Kidney (tissue), 14 donors: ENCODE data around the gene ALPP. TPM values are rescaled to one million over a fixed set of nuclear protein-coding genes. Genes with fewer than 3 reads are reported as not detected.

ENCODE experiments used
- DNase-seq, 5 donors: peaks; one replicate each; pipeline ENCODE4 v3.0.0-alpha.2; 2013 to 2020
- FAIRE-seq: peaks from 2 replicates; lab custom pipeline; 2012; peaks lifted over from hg19 to GRCh38; lab: Jason Lieb, UNC
- H3K27ac ChIP-seq, 2 donors: one replicate each; pipeline ENCODE4 v1.7.0; 2013; ENCODE audit warnings: low read depth in 2 of 2, low read length in 2 of 2, inconsistent platforms in 1 of 2
- H3K27me3 ChIP-seq: one replicate; pipeline ENCODE4 v1.7.1; 2013; ENCODE audit warnings: low read length, inconsistent platforms; ENCODE audit not compliant: control insufficient read depth, insufficient read depth
- H3K36me3 ChIP-seq, 3 donors: one replicate each; pipeline versions ENCODE4 v1.7.0 to v1.7.1; 2013; ENCODE audit warnings: low read length in 3 of 3, control low read depth in 1 of 3, inconsistent platforms in 1 of 3; ENCODE audit not compliant: insufficient read depth in 3 of 3, control insufficient read depth in 2 of 3
- H3K4me1 ChIP-seq, 3 donors: one replicate each; pipeline versions ENCODE4 v1.7.0 to v1.7.1; 2013; ENCODE audit warnings: low read length in 3 of 3, inconsistent platforms in 1 of 3, low read depth in 1 of 3; ENCODE audit not compliant: control insufficient read depth in 2 of 3, insufficient read depth in 2 of 3
- H3K4me3 ChIP-seq, 3 donors: one replicate each; pipeline versions ENCODE4 v1.7.0 to v1.8.1; 2013; ENCODE audit warnings: low read length in 3 of 3, control low read depth in 1 of 3, inconsistent platforms in 1 of 3
- H3K9ac ChIP-seq, 3 donors: one replicate each; pipeline versions ENCODE4 v1.7.0 to v1.7.1; 2013; ENCODE audit warnings: low read length in 3 of 3, control low read depth in 1 of 3, inconsistent platforms in 1 of 3
- H3K9me3 ChIP-seq, 3 donors: one replicate each; pipeline versions ENCODE4 v1.7.0 to v1.7.1; 2013; ENCODE audit warnings: low read length in 3 of 3, control low read depth in 1 of 3, inconsistent platforms in 1 of 3; ENCODE audit not compliant: control insufficient read depth in 2 of 3, insufficient read depth in 1 of 3
- CTCF ChIP-seq: IDR thresholded peaks from 3 replicates; pipeline ENCODE4 v1.5.1; 2012; ENCODE audit warnings: mild to moderate bottlenecking, moderate library complexity, borderline replicate concordance; ENCODE audit not compliant: insufficient read depth; ENCODE audit errors: extremely low read depth
- intact Hi-C: fragments of 100-400 bp; cut with DNase I; formaldehyde crosslinking; loops from one replicate; pipeline ENCODE4 v1.11.1; 2022
- polyA plus RNA-seq: library from polyadenylated mRNA; stranded (reverse); fragments of 350-450 nt; fragmentation: Illumina TruSeq; extraction: RNeasy Lipid Tissue Mini Kit (QIAGEN cat#74804); gene quantifications from one replicate; pipeline ENCODE4 v1.2.3, GENCODE V29; 2014; ENCODE audit warnings: low read depth, low replicate concordance; ENCODE audit not compliant: insufficient read depth
- total RNA-seq: library from RNA; stranded (reverse); fragmentation: NEBNext Ultra II Directional; extraction: Animal tissue kit (Norgen Biotek cat#: 25700); gene quantifications from one replicate; pipeline ENCODE4 v1.2.1, GENCODE V29; 2021
- donor health status: control.
- donor health status: control.
- donor health status: control.
- donor health status: control.
- donor health status: control.
- donor health status: DM: yes; HTN: yes; CAD: no.
- donor health status: Normal renal cell carcinoma (clear cell type).

The ALPP gene
- total and polyA plus RNA-seq, 2 donors from 2014 or later = not detected

DNA sequence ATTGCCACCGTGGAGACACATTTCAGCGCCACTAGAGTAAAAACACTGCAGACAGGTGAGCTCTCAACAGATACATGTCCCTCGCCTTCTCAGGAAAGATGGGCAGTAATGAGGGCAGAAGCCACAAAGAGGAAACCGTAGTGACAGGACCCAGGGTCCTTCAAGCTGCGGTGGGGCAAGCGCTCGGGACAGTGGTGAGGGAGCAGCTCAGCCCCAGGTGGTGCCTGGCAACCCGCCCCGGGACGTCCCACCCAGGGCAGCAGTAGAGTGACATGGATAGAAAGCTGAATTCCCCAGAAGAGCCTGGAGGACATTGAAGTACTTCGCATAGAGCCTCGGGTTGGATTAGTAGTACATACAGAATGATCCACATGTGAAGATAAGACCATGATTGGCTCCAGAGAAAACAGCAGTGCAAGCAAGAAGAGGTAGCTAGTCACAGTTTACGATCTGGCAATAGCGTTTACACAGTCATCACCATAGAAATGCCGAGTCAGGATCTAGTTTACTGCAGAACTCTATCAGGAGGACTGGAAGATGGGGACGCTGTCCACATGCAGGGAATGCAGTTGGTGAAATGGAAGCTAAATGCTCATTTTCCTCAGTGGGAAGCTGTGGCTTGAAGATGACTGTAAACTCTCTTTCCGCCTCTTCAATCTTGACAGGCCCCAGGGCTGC is 37.4 kb upstream of the ALPP start:
- no peaks in the 10 kb centered on the region for H3K9me3 ChIP-seq
- H3K4me1 ChIP-seq = no peaks in the 10 kb centered on the region
- no peaks in the 10 kb centered on the region for H3K36me3 ChIP-seq
- no peak overlapping the region for H3K9ac ChIP-seq
- FAIRE-seq (no peak), DNase-seq (peak in 1 of 5 donors; percentile 45)
- no peak for TF ChIP-seq CTCF
- no peak overlapping the region for H3K4me3 ChIP-seq
- intact Hi-C loops = no loop called here
- H3K27me3 ChIP-seq = no peaks in the 10 kb centered on the region
- H3K27ac ChIP-seq = no peak overlapping the region

DNA sequence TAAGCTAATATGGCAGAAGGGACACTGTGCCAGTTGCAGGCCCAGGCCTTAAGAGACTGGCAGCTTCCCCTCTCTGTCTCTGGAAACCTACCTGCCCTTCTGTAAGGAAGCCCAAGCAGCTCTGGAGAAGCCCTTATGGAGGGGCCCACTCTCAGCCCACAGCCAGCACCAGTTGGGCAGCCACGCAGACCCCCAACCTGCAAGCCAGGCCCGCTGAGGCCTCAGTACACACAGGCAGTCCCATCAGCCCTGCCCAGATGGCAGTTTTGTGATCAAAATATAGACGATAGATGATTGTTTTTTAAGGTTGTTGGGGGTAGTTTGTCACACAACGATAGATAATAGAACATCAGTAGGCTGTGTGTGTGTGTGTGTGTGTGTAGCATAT is 36.8 kb upstream of the ALPP start:
- Histone ChIP-seq H3K36me3 (no peaks in the 10 kb centered on the region), H3K4me3 (no peak overlapping the region), H3K9ac (no peak overlapping the region), H3K9me3 (no peaks in the 10 kb centered on the region), H3K27ac (no peak overlapping the region), H3K4me1 (no peaks in the 10 kb centered on the region), H3K27me3 (no peaks in the 10 kb centered on the region)
- no peak for FAIRE-seq
- TF ChIP-seq CTCF = no peak
- intact Hi-C loops = no loop called here
- DNase-seq = peak in 1 of 5 donors; percentile 21

GRCh38 chr2:232342635-232343565 is 35.7 kb upstream of the ALPP start:
- DNase-seq (peak in 1 of 5 donors; percentile 30), FAIRE-seq (no peak)
- H3K36me3 ChIP-seq = no peaks in the 10 kb centered on the region
- no peak overlapping the region for H3K27ac ChIP-seq
- intact Hi-C loops = no loop called here
- H3K27me3 ChIP-seq = no peaks in the 10 kb centered on the region
- H3K4me1 ChIP-seq = no peaks in the 10 kb centered on the region
- H3K9ac ChIP-seq = no peak overlapping the region
- no peak for TF ChIP-seq CTCF
- H3K4me3 ChIP-seq = no peak overlapping the region
- no peaks in the 10 kb centered on the region for H3K9me3 ChIP-seq
